Stimulated activated CD4-positive, alpha-beta T cell treated with anti-CD3 and anti-CD28 coated beads, Interleukin-12 subunit alpha, Interleukin-12 subunit beta, amount 100 ng/mL, for 48 hours (primary cell): ENCODE measurements around the gene GPR137.

ENCODE experiments used
- DNase-seq, 3 donors: peaks; one replicate each; pipeline ENCODE4 v3.0.0-alpha.2; 2020; ENCODE audit warnings: low read depth in 2 of 3, low spot score in 1 of 3

The GPR137 gene

DNA sequence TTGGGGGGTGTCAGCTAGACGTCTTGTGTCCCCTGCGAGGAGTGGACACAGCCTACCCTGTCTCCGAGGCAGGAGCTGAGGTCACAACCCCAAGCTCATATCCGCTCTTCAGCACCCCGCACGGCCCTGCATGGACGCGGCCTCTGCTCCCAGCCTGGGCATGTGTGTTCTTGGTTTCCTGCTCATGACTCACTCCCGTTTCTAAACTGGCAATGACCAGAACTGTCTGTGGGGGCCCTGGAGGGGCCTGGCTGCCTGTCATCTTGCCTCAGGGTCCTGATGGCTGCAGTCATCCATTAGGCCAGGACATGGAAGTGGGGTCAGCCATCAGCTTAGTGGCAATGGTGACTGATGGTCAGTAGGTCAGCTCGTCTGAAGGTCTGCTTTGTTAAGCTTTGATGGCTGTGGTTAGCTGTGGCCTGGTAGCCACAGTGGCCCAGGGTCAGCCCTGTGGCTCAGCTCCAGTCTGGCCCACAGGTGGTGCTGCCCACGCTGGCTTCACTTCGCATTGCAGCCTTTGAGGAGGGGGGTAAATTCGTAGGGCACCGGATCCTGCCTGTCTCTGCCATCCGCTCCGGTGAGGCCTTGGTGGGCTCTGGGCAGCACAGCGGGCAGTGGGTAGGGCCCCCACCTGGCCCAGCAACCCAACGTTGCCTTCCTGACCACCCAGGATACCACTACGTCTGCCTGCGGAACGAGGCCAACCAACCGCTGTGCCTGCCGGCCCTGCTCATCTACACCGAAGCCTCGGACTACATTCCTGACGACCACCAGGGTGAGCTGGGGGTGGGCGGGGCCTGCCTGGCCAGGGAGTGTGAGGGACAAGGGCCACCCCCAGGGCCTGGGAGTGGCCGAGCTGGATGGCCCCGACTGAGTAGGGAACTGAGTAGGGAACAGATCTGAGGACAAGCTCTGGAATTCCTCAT lies 22.4 kb upstream of the GPR137 start:
- DNase-seq, result no peak

DNA sequence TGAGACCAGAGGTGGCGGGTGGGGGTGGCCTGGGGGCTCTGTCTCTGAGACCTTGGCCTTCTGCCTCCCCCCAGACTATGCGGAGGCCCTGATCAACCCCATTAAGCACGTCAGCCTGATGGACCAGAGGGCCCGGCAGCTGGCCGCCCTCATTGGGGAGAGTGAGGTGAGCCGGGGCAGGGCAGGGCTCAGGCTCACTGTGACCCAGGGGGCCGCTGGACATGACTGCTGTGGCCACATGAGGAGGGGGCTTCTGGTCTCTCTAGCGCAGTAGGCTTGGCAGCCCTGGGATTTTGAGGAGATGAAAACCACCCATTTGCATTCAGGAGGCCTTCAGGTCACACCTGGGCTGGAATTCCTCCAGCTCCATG lies 21.7 kb upstream of the GPR137 start:
- no peak for DNase-seq

DNA sequence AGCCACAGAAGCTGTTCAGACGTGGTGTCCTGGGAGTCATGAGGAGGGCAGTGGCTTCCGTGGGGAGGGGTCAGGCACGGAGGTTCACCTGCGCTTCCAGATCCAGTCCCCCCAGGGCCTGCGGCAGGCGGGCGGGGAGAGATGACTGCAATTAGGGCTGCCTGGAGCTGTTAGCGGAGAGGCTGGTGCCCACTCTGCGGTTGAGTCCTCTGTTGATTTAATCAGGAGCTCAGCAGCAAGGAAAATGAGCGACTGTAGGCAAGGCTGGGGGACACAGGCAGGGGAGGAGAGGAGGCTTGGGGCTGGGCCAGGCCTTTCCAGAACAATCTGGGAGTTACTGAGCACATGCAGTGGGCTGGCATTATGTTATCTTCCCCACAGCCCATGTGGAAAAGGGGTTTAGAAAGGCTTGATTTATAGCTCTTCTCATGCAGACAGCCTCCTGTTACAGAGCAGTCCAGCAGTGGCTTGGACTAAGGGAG lies 21.2 kb upstream of the GPR137 start:
- DNase-seq, result no peak

DNA sequence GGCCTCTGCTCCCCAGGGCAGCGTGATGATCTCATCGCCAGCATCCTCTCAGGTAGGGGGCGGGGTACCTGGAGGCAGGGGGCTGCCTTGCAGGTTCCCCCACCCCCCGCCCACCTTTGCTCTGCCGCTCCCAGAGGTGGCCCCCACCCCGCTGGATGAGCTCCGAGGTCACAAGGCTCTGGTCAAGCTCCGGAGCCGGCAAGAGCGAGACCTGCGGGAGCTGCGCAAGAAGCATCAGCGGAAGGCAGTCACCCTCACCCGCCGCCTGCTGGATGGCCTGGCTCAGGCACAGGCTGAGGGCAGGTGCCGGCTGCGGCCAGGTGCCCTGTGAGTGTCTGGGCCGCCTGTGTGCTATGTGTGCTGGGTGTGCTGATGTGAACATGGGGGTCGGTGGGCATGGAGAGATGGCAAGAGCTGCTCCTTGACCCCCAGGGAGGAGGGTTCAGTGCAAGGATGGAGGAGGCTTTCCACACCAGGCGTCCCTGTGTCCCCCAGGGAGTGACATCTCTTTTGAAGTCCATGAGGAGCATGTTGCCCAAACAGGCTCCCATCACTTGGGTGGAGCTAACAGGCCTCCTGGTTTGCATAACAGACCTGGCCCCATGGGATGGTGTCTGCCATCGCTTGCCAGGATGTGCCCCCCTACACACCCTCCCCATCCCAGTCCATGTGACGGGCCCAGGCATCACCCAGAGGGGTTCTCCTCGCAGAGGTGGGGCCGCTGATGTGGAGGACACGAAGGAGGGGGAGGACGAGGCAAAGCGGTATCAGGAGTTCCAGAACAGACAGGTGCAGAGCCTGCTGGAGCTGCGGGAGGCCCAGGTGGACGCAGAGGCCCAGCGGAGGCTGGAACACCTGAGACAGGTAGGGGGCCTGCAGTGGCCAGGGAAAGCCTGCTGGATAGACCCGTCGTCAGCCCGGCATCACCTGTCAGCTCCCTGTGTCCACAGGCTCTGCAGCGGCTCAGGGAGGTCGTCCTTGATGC lies 20.2 kb upstream of the GPR137 start:
- no peak for DNase-seq

- no peak for DNase-seq
Measured at GRCh38 chr11:64266339-64266738, 19.3 kb upstream of the GPR137 start.

GRCh38 chr11:64267207-64267945 lies 18.3 kb upstream of the GPR137 start:
- DNase-seq, result no peak

- no peak for DNase-seq
Measured at GRCh38 chr11:64268025-64268892, 17.4 kb upstream of the GPR137 start.

GRCh38 chr11:64268893-64269539 lies 16.6 kb upstream of the GPR137 start:
- peak in 2 of 3 donors; percentile 32 to 41 for DNase-seq

- DNase-seq, result peak; percentile 96 to 97 (median 97)
Measured at GRCh38 chr11:64269540-64270220, 16.0 kb upstream of the GPR137 start.

- DNase-seq, result no peak
Measured at GRCh38 chr11:64275031-64275800, 10.4 kb upstream of the GPR137 start.

DNA sequence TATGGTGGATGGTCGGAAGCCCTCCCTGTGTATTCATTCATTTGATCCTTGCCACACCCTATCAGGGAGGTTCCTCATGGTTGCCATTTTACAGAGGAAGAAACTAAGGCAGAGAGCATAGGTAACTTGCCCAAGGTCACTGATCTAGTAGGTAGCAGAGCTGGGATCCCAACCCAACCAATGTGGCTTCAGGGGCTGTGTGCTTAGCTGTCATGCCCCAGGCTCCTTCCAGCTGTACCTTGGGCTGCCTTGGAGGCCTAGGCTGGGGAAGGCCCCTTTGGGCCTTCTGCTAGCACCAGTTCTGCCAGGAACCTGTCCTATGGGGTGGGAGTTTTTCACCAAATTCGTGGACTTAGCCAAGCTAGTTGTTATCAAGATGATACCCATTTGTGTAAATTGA lies 9.8 kb upstream of the GPR137 start:
- no peak for DNase-seq

DNA sequence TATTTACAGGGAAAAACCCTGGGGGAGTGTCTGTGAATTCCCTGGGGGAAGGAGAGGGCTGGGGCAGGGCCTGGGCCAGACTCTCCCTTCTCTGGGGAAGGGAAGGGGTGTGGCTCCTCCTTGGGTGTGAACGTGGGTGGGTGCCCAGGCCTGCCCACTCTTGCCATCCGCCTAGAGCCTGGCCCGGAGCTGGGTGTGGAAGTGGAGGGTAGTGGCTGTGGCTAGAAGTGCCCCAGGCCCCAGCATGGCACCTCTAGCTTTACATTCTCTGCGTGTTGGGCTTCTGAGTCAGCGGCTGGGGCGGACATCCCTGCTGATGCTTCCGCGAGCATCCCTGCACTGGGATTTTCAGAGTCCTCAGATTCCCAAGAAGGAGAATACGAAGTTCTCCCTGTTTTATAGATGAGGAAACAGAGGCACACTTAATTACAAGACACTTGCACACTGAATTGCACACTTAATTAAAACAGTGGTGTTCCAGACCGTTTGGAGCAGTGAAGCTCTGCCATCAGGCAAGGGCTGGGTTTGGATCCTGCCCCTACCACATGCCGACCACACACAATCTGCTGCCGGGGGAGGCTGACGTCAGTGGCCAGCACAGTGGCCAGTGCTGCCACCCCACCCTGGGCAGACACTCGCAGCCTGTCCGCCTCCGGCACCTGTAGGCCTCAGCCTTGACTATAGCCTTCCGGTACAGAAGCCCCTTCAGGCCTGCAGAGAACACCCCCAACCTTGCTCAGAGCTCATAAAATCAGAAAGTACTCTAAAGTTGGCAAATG lies 8.8 kb upstream of the GPR137 start:
- no peak for DNase-seq

- DNase-seq, result no peak
Measured at GRCh38 chr11:64278576-64279190, 7.0 kb upstream of the GPR137 start.

GRCh38 chr11:64281957-64282770 lies 3.5 kb upstream of the GPR137 start:
- DNase-seq, result no peak

DNA sequence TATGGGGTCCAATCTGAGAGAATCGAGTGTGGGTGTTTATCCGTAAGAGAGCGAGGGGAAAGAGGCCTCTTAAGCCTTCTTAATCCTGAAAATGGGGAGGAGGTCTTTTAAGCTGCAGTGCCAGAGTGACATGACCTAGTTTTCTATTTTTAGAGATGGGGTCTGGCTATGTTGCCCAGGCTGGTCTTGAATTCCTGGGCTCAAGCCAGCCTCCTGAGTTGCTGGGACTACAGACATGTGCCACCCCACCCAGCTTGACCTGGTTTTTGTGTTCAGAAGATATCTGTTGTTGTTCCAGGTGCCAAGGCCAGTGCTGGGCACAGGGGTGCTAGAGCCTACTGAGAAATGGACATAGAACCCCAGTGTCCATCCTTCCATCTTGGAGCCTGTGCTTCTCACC lies 2.6 kb upstream of the GPR137 start:
- DNase-seq, result no peak
